ENCODE measurements around the gene NDUFS5. TPM values are rescaled to one million over a fixed set of nuclear protein-coding genes. Genes with fewer than 3 reads are reported as not detected.

NDUFS5 gene
- polyA plus RNA-seq, 12 donors = 179 to 323 (median 264) TPM; not detected in 1

Other genes starting within 250 kb of the NDUFS5 start
- gene RRAGC, start 166.6 kb upstream of the NDUFS5 start, polyA plus RNA-seq (ENCODE audit: insufficient read length in 12 of 12) = 10 to 100 TPM in 11 of 12 donors, not detected in 1; 19.1 to 29.1 (median 21.8) TPM
- gene MYCBP, start 153.0 kb upstream of the NDUFS5 start, polyA plus RNA-seq (ENCODE audit: insufficient read length in 12 of 12) = 10 to 100 TPM in 11 of 12 donors, not detected in 1; 14.4 to 34.7 (median 24.0) TPM
- under 1 TPM in 8 of 12 donors, not detected in 4; 0.12 to 0.50 (median 0.18) TPM for gene GJA9, start 144.8 kb upstream of the NDUFS5 start, polyA plus RNA-seq (ENCODE audit: insufficient read length in 12 of 12)
- gene RHBDL2, start 84.5 kb upstream of the NDUFS5 start, polyA plus RNA-seq (ENCODE audit: insufficient read length in 12 of 12) = 1 to 10 TPM in 4 of 12 donors, under 1 TPM in 6, not detected in 2; 0.48 to 3.8 (median 0.66) TPM
- gene AKIRIN1, start 35.1 kb upstream of the NDUFS5 start, polyA plus RNA-seq (ENCODE audit: insufficient read length in 12 of 12) = 10 to 100 TPM in 11 of 12 donors, not detected in 1; 29.1 to 59.5 (median 43.2) TPM
- gene MACF1, start 178.3 kb downstream of the NDUFS5 start, polyA plus RNA-seq (ENCODE audit: insufficient read length in 12 of 12) = 100 to 1,000 TPM; 137 to 381 (median 287) TPM

Measured in muscle of arm (tissue), 12 donors.